ENCODE measurements around the gene MUCL3.

DNA sequence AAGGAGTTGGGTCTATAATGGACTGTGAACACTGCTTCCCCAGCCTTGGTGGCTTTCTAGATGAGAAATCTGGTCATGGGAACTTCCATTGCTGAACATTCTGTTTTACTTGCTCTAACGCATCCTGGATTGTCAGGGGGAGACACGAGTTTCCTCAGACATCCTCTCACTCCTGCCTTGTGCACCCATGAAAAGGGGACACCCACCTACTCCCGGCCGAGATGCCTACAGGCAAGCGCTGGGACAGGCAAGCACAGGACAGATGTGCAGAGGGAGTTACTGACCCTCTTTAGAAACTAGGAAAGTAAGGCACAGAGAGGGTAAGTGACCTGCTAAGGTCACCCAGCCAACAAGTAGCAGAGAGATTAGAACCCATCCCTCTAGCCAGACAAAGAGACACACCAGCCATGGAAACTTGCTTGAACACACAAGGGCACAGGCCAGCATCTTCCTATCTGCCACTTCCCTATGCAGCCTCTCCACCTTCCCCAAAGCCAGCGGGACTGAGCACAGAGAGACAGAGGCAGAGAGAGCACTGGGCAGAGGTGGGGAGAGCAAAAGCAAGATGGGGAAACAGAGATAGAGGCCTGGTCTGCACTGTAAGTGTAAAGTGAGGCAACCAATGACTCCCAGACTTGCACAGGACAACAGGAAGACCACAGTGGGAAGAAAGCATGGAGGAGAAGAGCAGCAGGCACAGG is 8.0 kb upstream of the MUCL3 start:
- TF ChIP-seq, protein P1, sequence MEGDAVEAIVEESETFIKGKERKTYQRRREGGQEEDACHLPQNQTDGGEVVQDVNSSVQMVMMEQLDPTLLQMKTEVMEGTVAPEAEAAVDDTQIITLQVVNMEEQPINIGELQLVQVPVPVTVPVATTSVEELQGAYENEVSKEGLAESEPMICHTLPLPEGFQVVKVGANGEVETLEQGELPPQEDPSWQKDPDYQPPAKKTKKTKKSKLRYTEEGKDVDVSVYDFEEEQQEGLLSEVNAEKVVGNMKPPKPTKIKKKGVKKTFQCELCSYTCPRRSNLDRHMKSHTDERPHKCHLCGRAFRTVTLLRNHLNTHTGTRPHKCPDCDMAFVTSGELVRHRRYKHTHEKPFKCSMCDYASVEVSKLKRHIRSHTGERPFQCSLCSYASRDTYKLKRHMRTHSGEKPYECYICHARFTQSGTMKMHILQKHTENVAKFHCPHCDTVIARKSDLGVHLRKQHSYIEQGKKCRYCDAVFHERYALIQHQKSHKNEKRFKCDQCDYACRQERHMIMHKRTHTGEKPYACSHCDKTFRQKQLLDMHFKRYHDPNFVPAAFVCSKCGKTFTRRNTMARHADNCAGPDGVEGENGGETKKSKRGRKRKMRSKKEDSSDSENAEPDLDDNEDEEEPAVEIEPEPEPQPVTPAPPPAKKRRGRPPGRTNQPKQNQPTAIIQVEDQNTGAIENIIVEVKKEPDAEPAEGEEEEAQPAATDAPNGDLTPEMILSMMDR (IDR thresholded peaks at IDR 0.05 in 2 of 3, conservative IDR thresholded peaks at IDR 0.05 in 1 of 3; ENCODE audit: control insufficient read depth in 2 of 3, extremely low read depth in 1 of 3, insufficient read depth in 1 of 3, low read depth in 3 of 3, low read length in 3 of 3) = no peak
- TF ChIP-seq RCOR1 (conservative IDR thresholded peaks at IDR 0.05; ENCODE audit: low read depth, low read length) = no peak
- TF ChIP-seq EZH2 (IDR thresholded peaks at IDR 0.05; ENCODE audit: borderline replicate concordance, control insufficient read depth, low read depth, low read length) = no peak
- no peak for TF ChIP-seq FOXM1 (IDR thresholded peaks at IDR 0.05; ENCODE audit: low read depth, low read length)
- no peak for TF ChIP-seq KDM1A (IDR thresholded peaks at IDR 0.05; ENCODE audit: borderline replicate concordance)
- no peak for TF ChIP-seq CEBPB (IDR thresholded peaks at IDR 0.05; ENCODE audit: borderline replicate concordance in 1 of 2, low read depth in 2 of 2, low read length in 2 of 2)
- no peak for TF ChIP-seq RB1 (IDR thresholded peaks at IDR 0.05; ENCODE audit: borderline replicate concordance)
- TF ChIP-seq EP300 (IDR thresholded peaks at IDR 0.05; ENCODE audit: borderline replicate concordance in 1 of 2, control insufficient read depth in 1 of 2, low read depth in 2 of 2, low read length in 2 of 2) = no peak
- no peak for TF ChIP-seq CHD1 (IDR thresholded peaks at IDR 0.05; ENCODE audit: low read depth, low read length)
- TF ChIP-seq YY1 (IDR thresholded peaks at IDR 0.05; ENCODE audit: low read depth, low read length) = no peak
- TF ChIP-seq ASH2L (IDR thresholded peaks at IDR 0.05; ENCODE audit: borderline replicate concordance, low read depth) = no peak
- no peak for TF ChIP-seq FOS (IDR thresholded peaks at IDR 0.05; ENCODE audit: borderline replicate concordance, extremely low read depth, insufficient read length)
- no peak for TF ChIP-seq POLR2AphosphoS5 (IDR thresholded peaks at IDR 0.05; ENCODE audit: low read length)
